Stimulated activated CD8-positive, alpha-beta memory T cell treated with anti-CD3 and anti-CD28 coated beads, Interleukin-2, amount 100 ng/mL, for 48 hours (primary cell): Measurements from ENCODE around the gene FKBP9.
"Not testable (repeated sequence)": the region's sequence is repeated elsewhere in the genome, so short reads cannot be mapped to it uniquely, and the experiment has no call there.

ENCODE experiments used
- DNase-seq, 2 donors: peaks; one replicate each; pipeline ENCODE4 v3.0.0-alpha.2; 2020; ENCODE audit warnings: low read depth in 2 of 2

The FKBP9 gene

DNA sequence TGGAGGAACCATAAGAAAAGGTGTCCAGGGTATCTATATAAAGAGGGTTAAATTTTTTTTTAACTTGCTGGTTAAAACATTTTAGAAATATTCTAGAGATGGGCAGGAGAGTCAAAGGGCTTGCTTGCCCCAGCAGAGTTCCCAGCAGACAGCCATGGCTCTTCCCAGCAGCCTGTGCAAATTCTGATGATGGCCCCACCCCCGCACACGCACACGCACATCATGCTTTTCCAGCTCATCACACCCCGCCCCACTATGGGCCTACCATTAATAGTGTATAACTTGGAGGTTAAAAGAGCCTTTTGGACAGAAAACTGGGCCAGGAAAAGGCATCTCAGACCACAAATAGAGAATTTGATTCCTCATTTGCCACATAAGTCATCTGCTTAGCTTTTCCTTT, 48.5 kb downstream of the FKBP9 start:
- DNase-seq, result not testable (repeated sequence)

- no peak for DNase-seq
Measured at GRCh38 chr7:33009734-33010133, 52.5 kb downstream of the FKBP9 start.

- no peak for DNase-seq
Measured at GRCh38 chr7:33012364-33012763, 55.1 kb downstream of the FKBP9 start.

DNA sequence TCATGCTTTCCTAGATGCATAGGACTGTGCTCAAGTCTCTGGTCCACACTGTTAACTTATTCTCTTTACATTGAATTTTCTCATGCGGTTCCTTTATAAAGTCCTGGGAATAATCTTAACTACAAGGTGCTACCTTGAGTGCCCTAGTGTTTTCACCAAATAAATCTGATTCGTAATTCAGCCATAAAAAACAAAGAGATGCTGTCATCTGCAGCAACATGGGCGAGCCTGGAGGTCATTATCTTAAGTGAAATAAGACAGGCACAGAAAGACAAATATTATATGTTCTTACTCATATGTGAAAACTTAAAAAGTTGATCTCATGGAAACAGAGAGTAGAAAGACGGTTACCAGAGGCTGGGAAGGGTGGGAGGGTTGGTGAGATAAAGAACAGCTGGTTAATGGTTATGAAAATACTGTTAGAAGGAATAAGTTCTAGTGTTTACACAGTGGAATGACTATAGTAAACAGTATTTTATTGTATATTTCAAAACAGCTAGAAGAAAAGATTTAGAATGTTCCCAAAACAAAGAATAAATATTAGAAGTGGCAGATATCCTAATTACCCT, 67.0 kb downstream of the FKBP9 start:
- no peak for DNase-seq

GRCh38 chr7:33035776-33036175, 78.5 kb downstream of the FKBP9 start:
- DNase-seq, result no peak

DNA sequence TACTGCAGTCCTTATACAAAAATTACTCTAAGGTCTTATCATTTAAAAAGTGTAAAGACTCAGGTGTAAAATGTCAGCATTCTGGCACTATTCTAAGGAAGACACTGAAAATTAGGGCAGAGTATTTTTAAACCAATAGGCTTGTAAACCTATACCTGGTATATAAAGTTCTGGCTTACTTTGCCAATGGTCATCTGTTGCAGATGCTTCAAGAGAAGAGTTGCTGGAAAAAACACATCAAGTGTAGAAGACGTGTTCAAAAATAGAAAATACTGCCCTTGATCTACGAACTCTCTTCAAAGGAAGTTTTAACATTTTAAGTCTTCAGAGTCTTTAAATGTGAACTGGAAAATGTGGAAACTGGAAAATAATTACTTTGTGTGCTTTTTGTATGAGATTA, 81.4 kb downstream of the FKBP9 start:
- no peak for DNase-seq

- DNase-seq, result no peak
Measured at GRCh38 chr7:33039257-33039902, 82.1 kb downstream of the FKBP9 start.

- DNase-seq, result no peak
Measured at GRCh38 chr7:33039903-33040292, 82.7 kb downstream of the FKBP9 start.

GRCh38 chr7:33040803-33041516, 83.7 kb downstream of the FKBP9 start:
- DNase-seq, result no peak

DNA sequence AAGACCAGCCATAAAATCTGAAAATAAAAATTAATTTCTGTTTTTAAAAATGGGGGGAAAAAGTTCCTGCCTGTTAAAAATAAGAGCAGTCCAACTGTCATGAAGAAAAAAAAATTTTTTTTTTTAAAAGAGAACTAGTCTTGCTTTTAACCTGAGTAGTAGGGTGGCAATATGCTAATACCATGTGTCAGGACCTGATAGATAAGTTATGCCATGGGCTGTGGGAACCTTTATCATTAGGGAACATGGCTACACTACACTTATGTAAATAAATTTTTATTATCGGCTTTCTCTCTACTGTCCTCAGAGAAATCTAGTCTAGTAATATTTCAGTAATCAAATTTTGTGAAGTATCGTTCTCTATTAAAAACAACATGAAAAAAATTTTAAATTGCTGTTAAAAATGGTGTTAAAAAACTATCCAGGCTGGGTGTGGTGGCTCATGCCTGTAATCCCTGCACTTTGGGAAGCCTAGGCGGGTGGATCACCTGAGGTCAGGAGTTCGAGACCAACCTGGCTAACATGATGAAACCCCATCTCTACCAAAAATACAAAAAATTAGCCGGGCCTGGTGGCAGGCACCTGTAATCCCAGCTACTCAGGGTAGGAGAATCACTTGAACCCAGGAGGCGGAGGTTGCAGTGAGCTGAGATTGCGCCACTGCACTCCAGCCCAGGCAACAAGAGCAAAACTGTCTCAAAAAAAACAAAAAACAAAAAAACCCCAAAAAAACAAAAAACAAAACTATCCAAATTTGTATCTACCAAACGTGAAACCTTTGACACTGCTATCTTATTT, 84.6 kb downstream of the FKBP9 start:
- DNase-seq, result no peak

DNA sequence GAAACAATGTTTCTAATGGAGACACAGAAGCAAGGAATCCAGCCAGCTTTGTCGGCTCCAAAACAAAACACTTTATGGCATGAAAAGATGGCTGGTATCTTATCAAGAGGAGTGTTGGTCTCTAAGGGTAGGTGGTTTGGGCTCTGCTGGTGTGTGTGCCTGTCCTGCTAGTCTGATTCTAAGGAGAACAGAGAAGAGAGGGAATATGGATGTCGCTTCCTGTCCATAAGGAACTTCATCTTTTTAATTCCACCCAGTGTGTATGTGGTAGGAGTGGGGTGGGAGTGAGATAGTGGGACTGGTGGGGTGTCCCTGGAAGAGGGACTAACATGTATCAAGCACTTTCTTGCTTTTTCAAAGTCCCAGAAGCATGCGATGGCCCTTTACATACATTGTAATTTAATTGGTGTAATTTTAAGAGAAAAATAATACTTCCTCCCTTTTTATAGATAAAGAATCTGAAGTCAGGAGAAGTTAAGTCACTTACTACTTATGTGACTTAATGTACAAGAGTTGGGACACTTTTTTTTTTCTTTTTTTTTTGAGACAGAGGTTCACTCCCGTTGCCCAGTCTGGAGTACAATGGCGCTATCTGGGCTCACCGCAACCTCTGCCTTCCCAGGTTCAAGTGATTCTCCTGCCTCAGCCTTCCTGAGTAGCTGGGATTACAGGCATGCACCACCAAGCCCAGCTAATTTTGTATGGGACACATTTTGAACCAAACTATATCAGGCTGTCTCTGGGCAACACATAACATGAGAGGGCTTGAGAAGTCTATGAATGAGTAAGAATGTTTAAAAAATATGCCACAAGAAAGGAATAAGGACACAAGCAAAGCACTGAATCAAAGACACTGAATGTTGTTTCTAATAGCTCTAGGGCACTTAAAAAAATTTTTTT, 86.5 kb downstream of the FKBP9 start:
- no peak for DNase-seq

GRCh38 chr7:33044401-33044718, 87.1 kb downstream of the FKBP9 start:
- DNase-seq, result no peak

- no peak for DNase-seq
Measured at GRCh38 chr7:33044986-33045385, 87.7 kb downstream of the FKBP9 start.

GRCh38 chr7:33048257-33048656, 91.0 kb downstream of the FKBP9 start:
- DNase-seq, result no peak

- DNase-seq, result no peak
Measured at GRCh38 chr7:33048704-33049103, 91.5 kb downstream of the FKBP9 start.

DNA sequence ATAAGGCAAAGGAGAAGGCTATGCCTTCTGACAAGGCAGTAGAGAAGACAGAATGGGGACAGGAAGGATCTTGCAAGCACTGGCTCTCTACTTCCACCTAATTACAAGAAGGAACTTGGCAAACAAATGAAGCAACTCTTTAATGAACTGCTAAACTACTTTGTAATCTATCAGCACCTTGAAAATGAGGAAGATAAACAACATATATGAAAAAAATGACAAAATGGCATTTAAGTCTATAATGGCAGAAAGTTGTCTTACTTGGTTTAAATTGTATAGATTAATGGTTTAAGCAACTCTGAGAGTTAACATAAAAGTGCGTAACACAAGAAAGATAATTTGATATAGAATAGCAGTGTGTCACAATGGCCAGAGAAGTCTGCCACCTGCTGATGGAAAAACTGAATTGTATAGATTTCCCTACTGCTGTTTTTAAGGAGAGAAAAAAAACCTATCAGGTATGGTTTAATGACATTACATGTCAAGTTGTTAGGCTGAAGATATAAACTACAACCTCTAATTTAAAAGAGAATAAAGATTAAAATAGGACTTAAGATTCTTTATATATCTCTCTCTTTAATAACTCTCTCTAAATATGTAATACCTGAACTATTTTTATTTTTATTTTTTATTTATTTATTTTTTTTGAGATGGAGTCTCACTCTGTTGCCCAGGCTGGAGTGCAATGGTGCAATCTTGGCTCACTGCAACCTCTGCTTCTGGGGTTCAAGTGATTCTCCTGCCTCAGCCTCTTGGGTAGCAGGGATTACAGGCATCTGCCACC, 93.5 kb downstream of the FKBP9 start:
- no peak for DNase-seq

DNA sequence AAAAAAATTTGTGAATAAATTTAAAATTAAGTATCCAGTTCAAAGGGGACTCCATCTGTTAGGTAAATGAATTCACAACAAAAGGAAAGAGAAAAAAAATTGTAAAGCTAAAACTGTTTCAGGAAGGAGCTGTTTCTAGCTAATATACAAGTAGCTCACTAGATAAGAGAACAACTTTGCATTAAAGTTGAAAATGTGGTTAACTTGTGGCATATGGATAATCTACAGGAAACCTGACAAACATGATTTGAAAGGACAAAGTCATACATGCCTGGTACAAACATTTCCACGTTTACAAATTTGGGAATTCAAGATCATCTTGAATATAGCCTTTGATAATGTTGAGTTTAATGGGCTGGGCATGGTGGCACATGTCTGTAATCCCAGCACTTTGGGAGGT, 96.5 kb downstream of the FKBP9 start:
- DNase-seq, result no peak

- no peak for DNase-seq
Measured at GRCh38 chr7:33054261-33054964, 97.2 kb downstream of the FKBP9 start.

GRCh38 chr7:33055158-33055557, 97.9 kb downstream of the FKBP9 start:
- DNase-seq, result no peak
